Adrenal gland (tissue), 5 donors: ENCODE results near the gene FAF1.

ENCODE experiments used
- POLR2A ChIP-seq, 2 donors: fragments of 450-650 bp; IDR thresholded peaks; one replicate each; pipeline ENCODE4 v1.6.1; 2017; ENCODE audit warnings: antibody characterized with exemption in 2 of 2, mild to moderate bottlenecking in 2 of 2, moderate library complexity in 1 of 2
- TF ChIP-seq, protein P1 (sequence below), 6 experiments: fragments of 450-650 bp in 4 of 6; fragments of 200-600 bp in 2 of 6; sonication (generic) in 1 of 6; IDR thresholded peaks; 1 replicate in 5 of 6; 2 replicates in 1 of 6; pipeline versions ENCODE4 v1.5.1 to v1.8.0; 2016 to 2021; ENCODE audit warnings: antibody characterized with exemption in 6 of 6, mild to moderate bottlenecking in 2 of 6, moderate library complexity in 1 of 6
- donor health status: DM: no; HTN: no; CAD: no.

DNA sequence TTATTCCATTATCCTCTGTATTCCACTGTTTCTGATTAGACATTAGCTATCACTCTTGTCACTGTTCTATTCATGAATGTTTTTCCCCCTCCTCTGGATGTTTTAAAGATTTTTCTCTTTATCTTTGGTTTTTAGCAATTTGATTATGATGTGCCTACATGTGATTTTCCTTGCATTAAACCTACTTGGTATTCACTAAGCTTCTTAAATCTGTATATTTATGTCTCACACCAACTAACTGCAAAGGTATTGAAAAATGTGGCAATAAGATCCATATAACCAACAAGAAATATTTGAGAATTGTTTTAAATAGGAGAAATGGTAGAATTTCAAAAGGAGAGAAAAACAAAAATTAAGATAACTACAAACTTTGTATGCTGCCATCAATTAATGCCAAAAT is 25.2 kb downstream of the FAF1 start:
- TF ChIP-seq, protein P1, sequence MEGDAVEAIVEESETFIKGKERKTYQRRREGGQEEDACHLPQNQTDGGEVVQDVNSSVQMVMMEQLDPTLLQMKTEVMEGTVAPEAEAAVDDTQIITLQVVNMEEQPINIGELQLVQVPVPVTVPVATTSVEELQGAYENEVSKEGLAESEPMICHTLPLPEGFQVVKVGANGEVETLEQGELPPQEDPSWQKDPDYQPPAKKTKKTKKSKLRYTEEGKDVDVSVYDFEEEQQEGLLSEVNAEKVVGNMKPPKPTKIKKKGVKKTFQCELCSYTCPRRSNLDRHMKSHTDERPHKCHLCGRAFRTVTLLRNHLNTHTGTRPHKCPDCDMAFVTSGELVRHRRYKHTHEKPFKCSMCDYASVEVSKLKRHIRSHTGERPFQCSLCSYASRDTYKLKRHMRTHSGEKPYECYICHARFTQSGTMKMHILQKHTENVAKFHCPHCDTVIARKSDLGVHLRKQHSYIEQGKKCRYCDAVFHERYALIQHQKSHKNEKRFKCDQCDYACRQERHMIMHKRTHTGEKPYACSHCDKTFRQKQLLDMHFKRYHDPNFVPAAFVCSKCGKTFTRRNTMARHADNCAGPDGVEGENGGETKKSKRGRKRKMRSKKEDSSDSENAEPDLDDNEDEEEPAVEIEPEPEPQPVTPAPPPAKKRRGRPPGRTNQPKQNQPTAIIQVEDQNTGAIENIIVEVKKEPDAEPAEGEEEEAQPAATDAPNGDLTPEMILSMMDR (IDR thresholded peaks at IDR 0.05) = no peak
- TF ChIP-seq POLR2A (IDR thresholded peaks at IDR 0.05) = no peak
